Activated naive CD4-positive, alpha-beta T cell treated with anti-CD3 and anti-CD28 coated beads, Interleukin-2, amount 10 ng/mL, durations not matched to agents 7 days and 5 days (primary cell): Measurements from ENCODE around the gene RFXANK.
"Not testable (repeated sequence)": the region's sequence is repeated elsewhere in the genome, so short reads cannot be mapped to it uniquely, and the experiment has no call there.

Experiments
- CTCF ChIA-PET: fragments of 350-600 bp; sonication (Branson Sonifier 250); formaldehyde crosslinking; loops from one replicate; lab custom pipeline; 2021; ENCODE audit warnings: antibody characterized with exemption; lab: Charles Lee
- DNase-seq: peaks from one replicate; pipeline ENCODE4 v3.0.0-alpha.2; 2020
- H3K27ac Mint-ChIP-seq: one replicate; pipeline ENCODE4 v1.8.0; 2021; ENCODE audit warnings: mild to moderate bottlenecking, moderate library complexity, mixed read lengths
- H3K27me3 Mint-ChIP-seq: one replicate; pipeline ENCODE4 v1.8.0; 2021; ENCODE audit warnings: mild to moderate bottlenecking, mixed read lengths
- H3K36me3 Mint-ChIP-seq: one replicate; pipeline ENCODE4 v1.8.0; 2021; ENCODE audit warnings: mixed read lengths
- H3K4me1 Mint-ChIP-seq: one replicate; pipeline ENCODE4 v1.8.0; 2021; ENCODE audit warnings: mixed read lengths
- H3K4me3 Mint-ChIP-seq: one replicate; pipeline ENCODE4 v1.8.0; 2021; ENCODE audit warnings: mild to moderate bottlenecking, moderate library complexity, mixed read lengths
- H3K9me3 Mint-ChIP-seq: one replicate; pipeline ENCODE4 v1.8.0; 2021; ENCODE audit warnings: mixed read lengths

Gene RFXANK

GRCh38 chr19:19221000-19221399 lies 28.9 kb downstream of the RFXANK start:
- H3K36me3 Mint-ChIP-seq, H3K4me1 Mint-ChIP-seq, H3K4me3 Mint-ChIP-seq, DNase-seq, CTCF ChIA-PET, H3K27ac Mint-ChIP-seq, H3K9me3 Mint-ChIP-seq: not testable (repeated sequence)
- peaks cover 38% of the 10 kb centered on the region for H3K27me3 Mint-ChIP-seq

GRCh38 chr19:19223060-19223459 lies 31.0 kb downstream of the RFXANK start:
- CTCF ChIA-PET, result interaction anchor here (0.8 kb wide), 1 partner anchor 77 kb away, joined by 3 read pairs; no protein-coding TSS in a partner anchor
- DNase-seq, result no peak
- H3K4me3 Mint-ChIP-seq, result no peak overlapping the region
- no peak overlapping the region for H3K27ac Mint-ChIP-seq
- H3K4me1 Mint-ChIP-seq, result peaks cover 4% of the 10 kb centered on the region
- H3K27me3 Mint-ChIP-seq, result peaks cover 45% of the 10 kb centered on the region
- no peaks in the 10 kb centered on the region for H3K9me3 Mint-ChIP-seq
- no peaks in the 10 kb centered on the region for H3K36me3 Mint-ChIP-seq

DNA sequence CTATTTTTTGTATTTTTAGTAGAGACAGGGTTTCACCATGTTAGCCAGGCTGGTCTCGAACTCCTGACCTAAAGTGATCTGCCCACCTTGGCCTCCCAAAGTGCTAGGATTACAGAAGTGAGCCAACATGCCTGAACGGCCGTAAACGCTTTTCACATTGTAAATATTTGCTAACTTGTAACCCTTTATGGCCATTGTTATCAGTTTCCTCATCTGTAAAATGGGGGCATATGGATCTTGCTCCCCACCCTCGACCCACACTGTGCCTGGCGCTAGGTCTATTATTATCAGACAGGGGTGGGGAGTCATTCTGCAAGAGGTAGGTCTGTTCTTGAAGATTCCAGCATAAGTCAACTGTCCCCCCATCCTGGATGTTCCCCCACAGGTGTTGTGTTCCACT lies 31.6 kb downstream of the RFXANK start:
- Mint-ChIP-seq H3K27me3 (peaks cover 50% of the 10 kb centered on the region), H3K9me3 (no peaks in the 10 kb centered on the region)

GRCh38 chr19:19224150-19224851 lies 32.2 kb downstream of the RFXANK start:
- H3K4me3 Mint-ChIP-seq, result peak overlapping the region; percentile 43
- H3K4me1 Mint-ChIP-seq, result peaks cover 4% of the 10 kb centered on the region
- no peaks in the 10 kb centered on the region for H3K36me3 Mint-ChIP-seq
- CTCF ChIA-PET, result interaction anchor here (1.3 to 2.3 kb wide), 8 partner anchors 10 to 265 kb away, joined by 3 to 13 read pairs (median 5); no protein-coding TSS in a partner anchor
- H3K9me3 Mint-ChIP-seq, result no peaks in the 10 kb centered on the region
- no peak for DNase-seq
- H3K27me3 Mint-ChIP-seq, result peaks cover 55% of the 10 kb centered on the region
- no peak overlapping the region for H3K27ac Mint-ChIP-seq

More for the DNA sequence above, 31.6 kb downstream of the RFXANK start:
- no peak for DNase-seq
- H3K4me3 Mint-ChIP-seq, result no peak overlapping the region
- H3K36me3 Mint-ChIP-seq, result no peaks in the 10 kb centered on the region
- CTCF ChIA-PET, result interaction anchor here (0.8 to 2.3 kb wide), 3 partner anchors 76 to 173 kb away, joined by 3 to 9 read pairs (median 4); no protein-coding TSS in a partner anchor
- H3K4me1 Mint-ChIP-seq, result peaks cover 4% of the 10 kb centered on the region
- H3K27ac Mint-ChIP-seq, result no peak overlapping the region

DNA sequence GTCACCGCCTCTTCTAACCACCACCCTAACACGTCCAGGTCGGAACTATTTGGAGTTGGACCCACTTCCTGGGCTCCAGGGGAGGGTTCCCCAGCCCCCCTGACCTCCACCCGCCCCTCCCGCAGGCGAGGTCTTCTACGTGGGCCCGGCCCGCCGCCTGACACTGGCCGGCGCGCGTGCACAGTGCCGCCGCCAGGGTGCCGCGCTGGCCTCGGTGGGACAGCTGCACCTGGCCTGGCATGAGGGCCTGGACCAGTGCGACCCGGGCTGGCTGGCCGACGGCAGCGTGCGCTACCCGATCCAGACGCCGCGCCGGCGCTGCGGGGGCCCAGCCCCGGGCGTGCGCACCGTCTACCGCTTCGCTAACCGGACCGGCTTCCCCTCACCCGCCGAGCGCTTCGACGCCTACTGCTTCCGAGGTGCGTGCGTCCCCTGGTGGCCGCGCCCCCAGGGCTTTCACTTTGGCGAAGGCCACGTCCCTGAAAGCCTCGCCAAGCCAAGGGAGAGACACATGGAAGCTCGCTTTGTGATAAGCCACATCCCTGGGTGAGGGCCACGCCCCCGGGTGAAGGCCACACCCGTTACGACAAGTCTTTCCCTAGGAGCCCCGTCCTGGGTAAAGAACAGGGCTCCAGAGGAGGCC lies 32.9 kb downstream of the RFXANK start:
- Mint-ChIP-seq H3K36me3 (no peaks in the 10 kb centered on the region), H3K4me1 (peaks cover 4% of the 10 kb centered on the region), H3K4me3 (peak overlapping the region; percentile 68), H3K9me3 (no peaks in the 10 kb centered on the region), H3K27me3 (peaks cover 55% of the 10 kb centered on the region), H3K27ac (no peak overlapping the region)
- peak; percentile 88 for DNase-seq
- CTCF ChIA-PET, result interaction anchor here (0.6 to 2.3 kb wide), 14 partner anchors 9 to 265 kb away, joined by 3 to 13 read pairs (median 4); partner anchors contain the start of genes BORCS8 and RFXANK

GRCh38 chr19:19226204-19226603 lies 34.1 kb downstream of the RFXANK start:
- DNase-seq, result no peak
- no peaks in the 10 kb centered on the region for H3K9me3 Mint-ChIP-seq
- H3K36me3 Mint-ChIP-seq, result no peaks in the 10 kb centered on the region
- peaks cover 61% of the 10 kb centered on the region for H3K27me3 Mint-ChIP-seq
- CTCF ChIA-PET, result interaction anchor here (0.9 to 2.3 kb wide), 8 partner anchors 8 to 264 kb away, joined by 3 to 13 read pairs (median 4); partner anchors contain the start of genes BORCS8 and RFXANK
- H3K4me3 Mint-ChIP-seq, result no peak overlapping the region
- H3K4me1 Mint-ChIP-seq, result peaks cover 4% of the 10 kb centered on the region
- H3K27ac Mint-ChIP-seq, result no peak overlapping the region

GRCh38 chr19:19226663-19227062 lies 34.6 kb downstream of the RFXANK start:
- Mint-ChIP-seq H3K4me1 (peaks cover 4% of the 10 kb centered on the region), H3K27ac (no peak overlapping the region), H3K36me3 (no peaks in the 10 kb centered on the region), H3K27me3 (peaks cover 62% of the 10 kb centered on the region), H3K9me3 (no peaks in the 10 kb centered on the region), H3K4me3 (no peak overlapping the region)
- no peak for DNase-seq
- CTCF ChIA-PET, result no interaction called here

DNA sequence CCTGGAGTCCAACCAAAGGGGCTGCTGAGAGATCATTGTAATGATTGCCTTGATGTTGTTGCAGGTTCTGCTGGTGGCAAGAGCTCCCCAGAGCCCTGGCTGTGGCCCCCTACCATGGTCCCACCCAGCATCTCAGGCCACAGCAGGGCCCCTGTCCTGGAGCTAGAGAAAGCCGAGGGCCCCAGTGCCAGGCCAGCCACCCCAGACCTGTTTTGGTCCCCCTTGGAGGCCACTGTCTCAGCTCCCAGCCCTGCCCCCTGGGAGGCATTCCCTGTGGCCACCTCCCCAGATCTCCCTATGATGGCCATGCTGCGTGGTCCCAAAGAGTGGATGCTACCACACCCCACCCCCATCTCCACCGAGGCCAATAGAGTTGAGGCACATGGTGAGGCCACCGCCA lies 35.2 kb downstream of the RFXANK start:
- Mint-ChIP-seq H3K4me3 (no peak overlapping the region), H3K9me3 (no peaks in the 10 kb centered on the region), H3K27ac (no peak overlapping the region), H3K27me3 (peaks cover 66% of the 10 kb centered on the region), H3K36me3 (no peaks in the 10 kb centered on the region), H3K4me1 (peaks cover 4% of the 10 kb centered on the region)
- DNase-seq, result no peak
- CTCF ChIA-PET, result no interaction called here

- Mint-ChIP-seq H3K9me3 (peaks cover 15% of the 10 kb centered on the region), H3K4me1 (peaks cover 4% of the 10 kb centered on the region), H3K4me3 (no peak overlapping the region), H3K27me3 (peaks cover 60% of the 10 kb centered on the region), H3K27ac (no peak overlapping the region), H3K36me3 (no peaks in the 10 kb centered on the region)
- DNase-seq, result no peak
- CTCF ChIA-PET, result no interaction called here
These were observed 37.6 kb downstream of the RFXANK start for GRCh38 chr19:19229701-19230100.

- Mint-ChIP-seq H3K36me3 (no peaks in the 10 kb centered on the region), H3K4me3 (no peak overlapping the region), H3K27me3 (peaks cover 48% of the 10 kb centered on the region), H3K4me1 (no peaks in the 10 kb centered on the region), H3K27ac (no peak overlapping the region), H3K9me3 (peaks cover 21% of the 10 kb centered on the region)
- CTCF ChIA-PET, result interaction anchor here (1.1 kb wide), 1 partner anchor 18 kb away, joined by 4 read pairs; no protein-coding TSS in a partner anchor
- DNase-seq, result no peak
These were observed 38.9 kb downstream of the RFXANK start for GRCh38 chr19:19230999-19231398.

DNA sequence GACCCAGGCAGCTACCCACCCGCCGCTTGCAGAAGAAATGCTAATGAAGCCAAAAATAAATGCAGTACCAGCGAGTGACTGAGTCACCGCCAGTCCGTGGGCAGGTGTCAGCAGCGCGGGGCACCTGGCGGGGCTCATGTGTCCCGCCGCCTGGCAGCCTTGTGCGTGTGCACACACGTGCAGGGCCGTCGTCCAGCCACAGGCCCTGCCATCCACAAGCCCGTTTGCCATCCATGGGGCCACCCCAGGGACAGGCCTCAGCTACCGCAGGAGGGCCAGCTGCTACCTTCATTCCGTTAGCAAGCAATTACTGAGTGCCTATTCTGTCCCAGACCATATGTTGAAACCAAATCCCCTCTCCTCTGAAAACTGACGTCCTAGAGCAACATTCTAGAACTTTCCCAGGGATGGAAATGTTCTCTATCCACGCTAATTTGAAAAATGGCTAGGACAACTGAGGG lies 40.2 kb downstream of the RFXANK start:
- H3K4me3 Mint-ChIP-seq, result no peak overlapping the region
- H3K9me3 Mint-ChIP-seq, result peaks cover 25% of the 10 kb centered on the region
- no peak for DNase-seq
- CTCF ChIA-PET, result no interaction called here
- H3K27me3 Mint-ChIP-seq, result peaks cover 35% of the 10 kb centered on the region
- H3K27ac Mint-ChIP-seq, result no peak overlapping the region
- H3K36me3 Mint-ChIP-seq, result no peaks in the 10 kb centered on the region
- H3K4me1 Mint-ChIP-seq, result no peaks in the 10 kb centered on the region

GRCh38 chr19:19234220-19234816 lies 42.3 kb downstream of the RFXANK start:
- no peaks in the 10 kb centered on the region for H3K36me3 Mint-ChIP-seq
- DNase-seq, result no peak
- H3K9me3 Mint-ChIP-seq, result peaks cover 25% of the 10 kb centered on the region
- CTCF ChIA-PET, result interaction anchor here (0.6 to 1.2 kb wide), 4 partner anchors 9 to 256 kb away, joined by 3 to 5 read pairs (median 4); no protein-coding TSS in a partner anchor
- H3K4me3 Mint-ChIP-seq, result no peak overlapping the region
- peaks cover 22% of the 10 kb centered on the region for H3K27me3 Mint-ChIP-seq
- H3K27ac Mint-ChIP-seq, result no peak overlapping the region
- H3K4me1 Mint-ChIP-seq, result no peaks in the 10 kb centered on the region

GRCh38 chr19:19236173-19236572 lies 44.1 kb downstream of the RFXANK start:
- Mint-ChIP-seq H3K4me3 (no peak overlapping the region), H3K27ac (no peak overlapping the region), H3K4me1 (no peaks in the 10 kb centered on the region), H3K27me3 (peaks cover 26% of the 10 kb centered on the region), H3K9me3 (peaks cover 25% of the 10 kb centered on the region), H3K36me3 (no peaks in the 10 kb centered on the region)
- CTCF ChIA-PET, result no interaction called here
- DNase-seq, result no peak
